Neural crest cell (in vitro differentiated cells): ENCODE results near the gene GABBR2. TPM values are rescaled to one million over a fixed set of nuclear protein-coding genes. Genes with fewer than 3 reads are reported as not detected.
A peak's percentile ranks its signal among the peaks of the same experiment; 100 is the strongest.

ENCODE experiments used
- DNase-seq: peaks from one replicate; pipeline ENCODE4 v3.0.0; 2021; ENCODE audit warnings: low read depth, mixed read lengths, low spot score
- H3K27ac Mint-ChIP-seq: one replicate; pipeline ENCODE4 v1.8.0; 2021; ENCODE audit warnings: mild to moderate bottlenecking, mixed read lengths; ENCODE audit not compliant: unreplicated experiment
- H3K27me3 Mint-ChIP-seq: 2 replicates; pipeline ENCODE4 v1.8.0; 2021; ENCODE audit warnings: low read depth, mild to moderate bottlenecking, mixed read lengths
- H3K36me3 Mint-ChIP-seq: 2 replicates; pipeline ENCODE4 v1.8.0; 2021; ENCODE audit warnings: low read depth, mild to moderate bottlenecking, mixed read lengths
- H3K4me1 Mint-ChIP-seq: 2 replicates; pipeline ENCODE4 v1.8.0; 2021; ENCODE audit warnings: mixed read lengths
- H3K4me3 Mint-ChIP-seq: one replicate; pipeline ENCODE4 v1.8.0; 2021; ENCODE audit warnings: mild to moderate bottlenecking, mixed read lengths
- H3K9me3 Mint-ChIP-seq: 2 replicates; pipeline ENCODE4 v1.8.0; 2021; ENCODE audit warnings: mixed read lengths
- total RNA-seq: library from RNA; stranded (reverse); gene quantifications from 2 replicates; pipeline ENCODE4 v1.2.1, GENCODE V29; 2021
- TF ChIP-seq, protein P1 (sequence below): fragments of 200-600 bp; sonication (generic); conservative IDR thresholded peaks from 2 replicates; pipeline ENCODE4 v1.5.0; 2021; ENCODE audit warnings: antibody characterized with exemption, mild to moderate bottlenecking

The GABBR2 gene
- total RNA-seq, 1 donor from 2014 or later, result 0.84 TPM

DNA sequence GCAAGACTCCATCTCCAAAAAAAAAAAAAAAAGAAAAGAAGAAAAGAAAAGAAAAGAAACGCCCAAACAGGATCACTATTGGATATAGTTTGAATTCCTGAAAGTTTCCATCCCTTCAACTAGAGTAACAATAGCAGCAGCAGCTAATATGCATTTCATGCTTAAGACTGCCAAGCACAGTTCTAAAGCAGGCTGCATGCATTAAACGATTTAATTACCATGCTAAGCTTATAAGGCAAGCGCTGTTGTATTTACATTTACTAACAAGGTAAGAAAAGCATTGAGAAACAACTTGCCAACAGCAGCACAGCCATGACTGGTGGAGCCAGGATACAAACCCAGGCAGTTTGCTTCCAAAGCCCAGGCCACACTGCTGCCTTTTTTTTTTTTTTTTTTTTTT is 466.3 kb downstream of the GABBR2 start:
- TF ChIP-seq, protein P1, sequence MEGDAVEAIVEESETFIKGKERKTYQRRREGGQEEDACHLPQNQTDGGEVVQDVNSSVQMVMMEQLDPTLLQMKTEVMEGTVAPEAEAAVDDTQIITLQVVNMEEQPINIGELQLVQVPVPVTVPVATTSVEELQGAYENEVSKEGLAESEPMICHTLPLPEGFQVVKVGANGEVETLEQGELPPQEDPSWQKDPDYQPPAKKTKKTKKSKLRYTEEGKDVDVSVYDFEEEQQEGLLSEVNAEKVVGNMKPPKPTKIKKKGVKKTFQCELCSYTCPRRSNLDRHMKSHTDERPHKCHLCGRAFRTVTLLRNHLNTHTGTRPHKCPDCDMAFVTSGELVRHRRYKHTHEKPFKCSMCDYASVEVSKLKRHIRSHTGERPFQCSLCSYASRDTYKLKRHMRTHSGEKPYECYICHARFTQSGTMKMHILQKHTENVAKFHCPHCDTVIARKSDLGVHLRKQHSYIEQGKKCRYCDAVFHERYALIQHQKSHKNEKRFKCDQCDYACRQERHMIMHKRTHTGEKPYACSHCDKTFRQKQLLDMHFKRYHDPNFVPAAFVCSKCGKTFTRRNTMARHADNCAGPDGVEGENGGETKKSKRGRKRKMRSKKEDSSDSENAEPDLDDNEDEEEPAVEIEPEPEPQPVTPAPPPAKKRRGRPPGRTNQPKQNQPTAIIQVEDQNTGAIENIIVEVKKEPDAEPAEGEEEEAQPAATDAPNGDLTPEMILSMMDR, result no peak

DNA sequence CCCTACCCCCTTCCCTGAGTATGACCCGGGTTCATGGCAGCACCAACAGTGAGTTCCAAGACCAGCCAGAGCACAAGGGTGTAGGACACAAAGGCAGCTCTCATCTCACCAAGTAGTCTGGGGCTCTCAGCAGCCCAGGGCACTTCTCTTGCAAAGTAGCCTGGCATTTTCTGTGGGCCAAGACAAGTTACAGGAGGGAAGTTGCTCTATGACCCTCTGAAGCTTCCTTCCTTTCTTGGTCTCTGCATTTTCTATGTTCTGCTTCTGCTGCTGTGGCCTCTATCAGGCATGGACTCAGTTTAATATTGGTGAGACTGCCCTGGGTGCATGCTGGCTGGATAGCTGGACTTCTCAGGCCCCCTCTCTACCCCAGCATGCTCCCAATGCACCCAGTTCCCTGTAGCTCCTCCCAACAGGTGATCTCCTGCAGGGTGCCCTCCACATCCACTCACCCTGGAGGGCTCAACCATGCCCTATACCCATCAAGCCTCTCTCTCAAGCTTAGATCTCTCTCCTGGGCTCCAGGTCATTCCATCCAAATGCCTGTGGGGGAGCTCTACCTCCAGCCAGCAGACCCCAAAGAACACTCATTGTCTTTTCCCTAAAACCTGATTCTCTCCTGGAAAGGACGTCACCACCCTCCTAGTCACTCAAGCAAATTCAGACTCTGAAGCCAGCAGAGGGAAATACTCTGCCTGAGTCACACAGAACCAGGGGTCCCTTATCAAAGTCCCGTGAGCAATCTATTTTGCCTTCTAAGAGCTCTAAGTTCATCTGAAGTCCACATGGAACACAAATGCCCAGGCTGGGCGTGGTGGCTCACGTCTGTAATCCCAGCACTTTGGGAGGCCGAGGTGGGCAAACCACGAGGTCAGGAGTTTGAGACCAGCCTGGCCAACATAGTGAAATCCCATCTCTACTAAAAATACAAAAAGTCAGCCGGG is 467.1 kb downstream of the GABBR2 start:
- DNase-seq, result no peak
- H3K4me1 Mint-ChIP-seq, result peaks cover 7% of the 10 kb centered on the region

More for the DNA sequence above, 466.3 kb downstream of the GABBR2 start:
- Mint-ChIP-seq H3K27ac (no peak overlapping the region), H3K4me3 (no peak overlapping the region), H3K27me3 (peaks cover 11% of the 10 kb centered on the region), H3K9me3 (no peaks in the 10 kb centered on the region), H3K36me3 (no peaks in the 10 kb centered on the region), H3K4me1 (peaks cover 7% of the 10 kb centered on the region)
- no peak for DNase-seq

DNA sequence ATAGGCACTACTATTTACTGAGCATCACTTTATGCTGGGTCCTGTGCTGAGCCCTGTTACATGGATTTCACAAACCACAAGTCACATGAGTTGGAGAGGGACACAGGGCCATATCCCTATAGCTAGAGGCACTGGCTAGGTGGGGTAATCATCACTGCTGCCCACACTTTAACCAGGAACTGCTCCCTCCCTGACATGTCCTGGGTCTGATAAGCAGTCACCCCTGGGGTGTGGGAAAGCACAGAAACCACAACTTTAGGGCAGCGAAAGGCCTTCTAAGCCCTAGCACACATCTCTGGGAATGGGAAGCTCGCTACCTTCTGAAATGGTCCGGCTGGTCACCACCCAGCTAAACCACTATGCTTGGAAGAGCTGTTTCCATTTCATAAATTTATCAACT is 468.3 kb downstream of the GABBR2 start:
- peaks cover 6% of the 10 kb centered on the region for H3K27me3 Mint-ChIP-seq
- no peak overlapping the region for H3K27ac Mint-ChIP-seq
- H3K4me1 Mint-ChIP-seq, result peaks cover 7% of the 10 kb centered on the region
- TF ChIP-seq, protein P1, result no peak
- no peak for DNase-seq
- no peak overlapping the region for H3K4me3 Mint-ChIP-seq
- no peaks in the 10 kb centered on the region for H3K36me3 Mint-ChIP-seq
- no peaks in the 10 kb centered on the region for H3K9me3 Mint-ChIP-seq

More for the DNA sequence above, 467.1 kb downstream of the GABBR2 start:
- TF ChIP-seq, protein P1, result no peak
- H3K36me3 Mint-ChIP-seq, result no peaks in the 10 kb centered on the region
- no peak overlapping the region for H3K4me3 Mint-ChIP-seq
- H3K27ac Mint-ChIP-seq, result peak overlapping the region; percentile 20
- H3K27me3 Mint-ChIP-seq, result peaks cover 10% of the 10 kb centered on the region
- no peaks in the 10 kb centered on the region for H3K9me3 Mint-ChIP-seq

Other genes with a start within 250 kb of the GABBR2 start
- gene ANKS6, start 87.6 kb upstream of the GABBR2 start, total RNA-seq, result 27.4 and 30.9 TPM in 2 replicates
- 4.6 and 4.9 TPM in 2 replicates for gene GALNT12, start 98.7 kb upstream of the GABBR2 start, total RNA-seq
- 0.18 and 0.33 TPM in 2 replicates for gene COL15A1, start 235.0 kb upstream of the GABBR2 start, total RNA-seq